GM10266 (cell line): ENCODE data around the gene IL20RB.

Experiments used
- DNase-seq: peaks from one replicate; pipeline ENCODE4 v3.0.0; 2012; ENCODE audit errors: extremely low spot score
- CTCF ChIP-seq: IDR thresholded peaks from 2 replicates; pipeline ENCODE4 v1.5.1; 2012; ENCODE audit warnings: mild to moderate bottlenecking, low read depth; ENCODE audit not compliant: control insufficient read depth, insufficient read depth; ENCODE audit errors: missing control alignments

The IL20RB gene

DNA sequence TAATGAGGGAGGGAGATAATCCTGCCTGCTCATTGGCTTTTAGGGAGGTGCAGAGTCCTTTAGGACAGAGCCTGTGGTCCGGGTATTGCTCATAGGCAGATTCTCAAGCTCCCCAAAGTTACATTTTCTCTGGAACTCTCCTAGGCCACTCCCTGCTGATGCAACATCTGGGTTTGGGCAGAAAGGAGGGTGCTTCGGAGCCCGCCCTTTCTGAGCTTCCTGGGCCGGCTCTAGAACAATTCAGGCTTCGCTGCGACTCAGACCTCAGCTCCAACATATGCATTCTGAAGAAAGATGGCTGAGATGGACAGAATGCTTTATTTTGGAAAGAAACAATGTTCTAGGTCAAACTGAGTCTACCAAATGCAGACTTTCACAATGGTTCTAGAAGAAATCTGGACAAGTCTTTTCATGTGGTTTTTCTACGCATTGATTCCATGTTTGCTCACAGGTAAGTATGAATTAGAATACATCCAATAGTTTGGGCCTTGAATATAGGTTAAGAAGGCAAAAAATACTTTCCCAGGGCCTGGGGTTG is at the start of gene IL20RB:
IL20RB (plus strand) TSS at position 233 of the 538 bp plus-strand sequence; CDS start at position 364, 131 bp downstream.
- TF ChIP-seq CTCF, result no peak
- no peak for DNase-seq

DNA sequence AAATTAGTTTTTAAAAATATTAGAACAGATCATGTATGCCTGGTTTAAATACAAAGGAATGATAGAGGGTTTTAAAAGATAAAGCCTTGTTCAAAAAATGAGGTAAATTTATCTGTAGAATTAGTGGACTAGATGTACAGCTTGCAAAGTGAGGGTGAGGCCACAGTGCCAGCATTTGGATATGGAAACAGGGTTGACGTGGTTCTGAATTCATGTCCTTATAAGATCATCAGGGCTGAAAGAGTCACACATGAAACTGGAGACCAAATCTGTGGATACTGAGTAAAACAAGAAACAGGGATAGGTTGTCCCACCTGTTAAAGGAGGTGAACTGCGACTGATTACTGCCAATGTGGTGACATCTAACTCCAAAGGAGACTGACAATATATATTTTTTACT is 49.5 kb upstream of the IL20RB start:
- DNase-seq, result no peak
- TF ChIP-seq CTCF, result no peak

DNA sequence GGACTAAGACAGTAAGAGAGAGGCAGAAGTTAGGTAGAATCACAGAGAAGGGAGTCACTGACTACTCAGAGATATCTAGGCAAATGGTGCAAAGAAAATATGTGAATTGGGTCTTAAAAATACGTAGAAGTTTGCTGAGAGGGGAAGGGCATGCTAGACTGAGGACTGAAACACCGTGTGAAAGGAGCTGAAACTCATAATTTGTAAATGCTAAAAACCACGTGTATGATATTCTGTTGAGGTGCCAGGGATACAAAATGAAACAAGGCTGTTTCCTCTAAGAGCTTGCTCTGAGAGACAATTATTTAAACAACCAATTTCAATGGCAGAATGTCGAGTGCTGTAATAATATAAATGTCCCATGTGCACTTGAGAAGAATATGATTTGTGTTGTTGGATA is 48.6 kb upstream of the IL20RB start:
- no peak for TF ChIP-seq CTCF

DNA sequence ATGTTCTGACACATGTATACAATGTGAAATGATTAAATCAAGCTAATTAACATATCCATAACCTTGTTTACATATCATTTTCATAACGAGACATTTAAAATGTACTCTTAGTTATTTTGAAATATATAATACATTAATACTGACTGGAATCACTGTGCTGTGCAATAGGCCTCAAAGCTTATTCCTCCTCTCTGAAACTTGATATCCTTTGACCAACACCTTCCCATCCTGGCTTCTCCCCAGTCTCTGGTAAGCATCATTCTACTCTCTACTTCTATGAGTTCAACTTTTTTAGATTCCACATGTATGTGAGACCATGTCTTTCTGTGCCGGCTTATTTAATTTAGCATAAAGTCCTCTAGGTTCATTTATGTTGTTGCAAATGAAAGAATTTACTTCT is 47.1 kb upstream of the IL20RB start:
- TF ChIP-seq CTCF, result no peak
- no peak for DNase-seq

More for the DNA sequence above, 48.6 kb upstream of the IL20RB start:
- no peak for DNase-seq

- TF ChIP-seq CTCF, result no peak
- DNase-seq, result no peak
These were observed 44.6 kb upstream of the IL20RB start for GRCh38 chr3:136913168-136913567.

GRCh38 chr3:136914739-136915138 is 43.0 kb upstream of the IL20RB start:
- TF ChIP-seq CTCF, result no peak
- DNase-seq, result no peak

GRCh38 chr3:136916223-136916622 is 41.6 kb upstream of the IL20RB start:
- TF ChIP-seq CTCF, result no peak
- no peak for DNase-seq
